Keratinocyte (primary cell): Measurements from ENCODE around the gene DARS2.

Source experiments
- CTCF ChIP-seq, 3 experiments: IDR thresholded peaks in 1 of 3; conservative IDR thresholded peaks in 1 of 3; optimal IDR thresholded peaks in 1 of 3; 2 replicates in 2 of 3; 3 replicates in 1 of 3; pipeline versions ENCODE3 to v1.5.1; 2011; ENCODE audit warnings: low read length in 3 of 3, mild to moderate bottlenecking in 3 of 3, moderate library complexity in 2 of 3, control low read depth in 1 of 3, inconsistent platforms in 1 of 3; ENCODE audit not compliant: insufficient read depth in 2 of 3; ENCODE audit errors: extremely low read depth in 1 of 3
- EZH2 ChIP-seq: IDR thresholded peaks from one replicate; pipeline ENCODE4 v1.6.1; 2012; ENCODE audit warnings: inconsistent platforms, mild to moderate bottlenecking, low read length, moderate library complexity

- TF ChIP-seq EZH2 (no peak), CTCF (optimal IDR thresholded peaks at IDR 0.05 in 1 of 3, IDR thresholded peaks at IDR 0.05 in 1 of 3, conservative IDR thresholded peaks at IDR 0.05 in 1 of 3; ENCODE audit: extremely low read depth in 1 of 3, insufficient read depth in 2 of 3, low read length in 3 of 3) (no peak)
Measured at GRCh38 chr1:173869021-173869359, 44.5 kb downstream of the DARS2 start.
